NCI-H2196 (cell line): ENCODE data around the gene ZFYVE28.
"Not testable (repeated sequence)": the region's sequence is repeated elsewhere in the genome, so short reads cannot be mapped to it uniquely, and the experiment has no call there.

Source experiments
- DNase-seq: peaks from one replicate; lab custom pipeline; 2025; ENCODE audit not compliant: unreplicated experiment; lab: John Stamatoyannopoulos, UW

ZFYVE28 gene

GRCh38 chr4:2231082-2231481 lies 187.4 kb downstream of the ZFYVE28 start:
- no peak for DNase-seq

- no peak for DNase-seq
Observed at GRCh38 chr4:2226261-2226660, 192.2 kb downstream of the ZFYVE28 start.

GRCh38 chr4:2222838-2223237 lies 195.6 kb downstream of the ZFYVE28 start:
- DNase-seq, result peak; percentile 28

- DNase-seq, result not testable (repeated sequence)
Observed at GRCh38 chr4:2221378-2221777, 197.1 kb downstream of the ZFYVE28 start.

- DNase-seq, result peak; percentile 81
Observed at GRCh38 chr4:2220016-2220630, 198.3 kb downstream of the ZFYVE28 start.
